Epithelial cell of proximal tubule (primary cell): Measurements from ENCODE around the gene TMEM258. TPM values are rescaled to one million over a fixed set of nuclear protein-coding genes. Genes with fewer than 3 reads are reported as not detected.

Experiments
- DNase-seq: peaks from one replicate; pipeline ENCODE4 v3.0.0-alpha.2; 2011; ENCODE audit warnings: low read depth
- H3K4me3 ChIP-seq: 2 replicates; pipeline ENCODE4 v1.5.1; 2011; ENCODE audit warnings: low read depth, mild to moderate bottlenecking, low read length
- CTCF ChIP-seq: conservative IDR thresholded peaks from 2 replicates; pipeline ENCODE4 v1.5.1; 2012; ENCODE audit warnings: low read depth, mild to moderate bottlenecking, low read length
- total RNA-seq: library from RNA; depleted of rRNA; stranded (reverse); fragments of >200 nt; gene quantifications from 2 replicates; pipeline ENCODE4 v1.2.3, GENCODE V29; 2015

Gene TMEM258
- total RNA-seq, 1 donor from 2014 or later, result 95.1 TPM

GRCh38 chr11:61746442-61747191 lies 45.8 kb downstream of the TMEM258 start:
- no peak for TF ChIP-seq CTCF

GRCh38 chr11:61745781-61746441 lies 46.5 kb downstream of the TMEM258 start:
- no peak for TF ChIP-seq CTCF
- H3K4me3 ChIP-seq, result no peak overlapping the region
- no peak for DNase-seq

More at GRCh38 chr11:61746442-61747191, 45.8 kb downstream of the TMEM258 start:
- no peak for DNase-seq
- H3K4me3 ChIP-seq, result no peak overlapping the region

GRCh38 chr11:61744609-61745156 lies 47.7 kb downstream of the TMEM258 start:
- no peak for TF ChIP-seq CTCF
- no peak overlapping the region for H3K4me3 ChIP-seq
- no peak for DNase-seq

- TF ChIP-seq CTCF, result no peak
- no peak for DNase-seq
These were observed 48.2 kb downstream of the TMEM258 start for GRCh38 chr11:61744181-61744580.

GRCh38 chr11:61743486-61744095 lies 48.8 kb downstream of the TMEM258 start:
- no peak for TF ChIP-seq CTCF
- H3K4me3 ChIP-seq, result no peak overlapping the region
- DNase-seq, result no peak

More at GRCh38 chr11:61744181-61744580, 48.2 kb downstream of the TMEM258 start:
- H3K4me3 ChIP-seq, result no peak overlapping the region

GRCh38 chr11:61742391-61742790 lies 50.0 kb downstream of the TMEM258 start:
- DNase-seq, result no peak
- TF ChIP-seq CTCF, result no peak
- H3K4me3 ChIP-seq, result no peak overlapping the region
